ENCODE measurements around the gene SNED1.

The SNED1 gene

DNA sequence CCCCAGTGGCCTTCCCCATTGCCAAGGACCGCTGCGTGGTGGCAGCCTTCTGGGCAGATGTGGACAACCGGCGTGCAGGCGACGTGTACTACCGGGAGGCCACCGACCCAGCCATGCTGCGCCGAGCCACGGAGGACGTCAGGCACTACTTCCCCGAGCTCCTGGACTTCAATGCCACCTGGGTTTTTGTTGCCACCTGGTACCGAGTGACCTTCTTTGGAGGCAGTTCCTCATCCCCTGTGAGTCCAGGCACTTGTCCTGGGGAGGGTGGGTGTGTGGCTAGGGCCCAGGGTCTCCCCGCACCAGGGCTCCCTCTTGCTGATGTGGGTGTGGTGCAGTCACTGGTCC lies 31.9 kb downstream of the SNED1 start:
- Histone ChIP-seq H3K9me3 (ENCODE audit: insufficient read depth, low read length, severe bottlenecking) (peaks cover 10% of the 10 kb centered on the region), H3K4me2 (ENCODE audit: insufficient read depth, low read length) (no peak overlapping the region), H3K27ac (ENCODE audit: low read length) (no peak overlapping the region), H3K79me2 (ENCODE audit: insufficient read depth, low read length) (no peaks in the 10 kb centered on the region), H3K4me3 (ENCODE audit: low read depth in 1 of 2, low read length in 2 of 2) (no peak overlapping the region), H3K27me3 (ENCODE audit: insufficient read depth, low read length, poor library complexity) (no peaks in the 10 kb centered on the region), H2AFZ (ENCODE audit: low read depth, low read length) (no peak overlapping the region), H3K36me3 (ENCODE audit: insufficient read depth, low read length) (no peaks in the 10 kb centered on the region), H4K20me1 (ENCODE audit: insufficient read depth, low read length) (no peaks in the 10 kb centered on the region), H3K9ac (ENCODE audit: low read depth, low read length) (no peak overlapping the region), H3K4me1 (ENCODE audit: insufficient read depth, low read length) (no peaks in the 10 kb centered on the region)
- DNase-seq (no peak), ATAC-seq (ENCODE audit: insufficient read depth, low read depth) (no peak)
- no peak for TF ChIP-seq CTCF (IDR thresholded peaks at IDR 0.05; ENCODE audit: borderline replicate concordance, extremely low read depth, low read length, poor library complexity, severe bottlenecking)
- no peak for TF ChIP-seq EZH2 (IDR thresholded peaks at IDR 0.05; ENCODE audit: borderline replicate concordance, low read depth, low read length, severe bottlenecking)

GRCh38 chr2:241030883-241031282 lies 32.5 kb downstream of the SNED1 start:
- no peak overlapping the region for H2AFZ ChIP-seq (ENCODE audit: low read depth, low read length)
- no peaks in the 10 kb centered on the region for H4K20me1 ChIP-seq (ENCODE audit: insufficient read depth, low read length)
- H3K4me2 ChIP-seq (ENCODE audit: insufficient read depth, low read length), result no peak overlapping the region
- no peaks in the 10 kb centered on the region for H3K27me3 ChIP-seq (ENCODE audit: insufficient read depth, low read length, poor library complexity)
- H3K27ac ChIP-seq (ENCODE audit: low read length), result no peak overlapping the region
- DNase-seq (no peak), ATAC-seq (ENCODE audit: insufficient read depth, low read depth) (no peak)
- H3K4me3 ChIP-seq (ENCODE audit: low read depth in 1 of 2, low read length in 2 of 2), result no peak overlapping the region
- H3K79me2 ChIP-seq (ENCODE audit: insufficient read depth, low read length), result no peaks in the 10 kb centered on the region
- H3K9me3 ChIP-seq (ENCODE audit: insufficient read depth, low read length, severe bottlenecking), result peaks cover 5% of the 10 kb centered on the region
- no peak overlapping the region for H3K9ac ChIP-seq (ENCODE audit: low read depth, low read length)
- no peaks in the 10 kb centered on the region for H3K4me1 ChIP-seq (ENCODE audit: insufficient read depth, low read length)
- H3K36me3 ChIP-seq (ENCODE audit: insufficient read depth, low read length), result no peaks in the 10 kb centered on the region
- TF ChIP-seq CTCF (IDR thresholded peaks at IDR 0.05; ENCODE audit: borderline replicate concordance, extremely low read depth, low read length, poor library complexity, severe bottlenecking), result no peak
- no peak for TF ChIP-seq EZH2 (IDR thresholded peaks at IDR 0.05; ENCODE audit: borderline replicate concordance, low read depth, low read length, severe bottlenecking)

- Histone ChIP-seq H3K27ac (ENCODE audit: low read length) (no peak overlapping the region), H3K9me3 (ENCODE audit: insufficient read depth, low read length, severe bottlenecking) (no peaks in the 10 kb centered on the region), H3K4me1 (ENCODE audit: insufficient read depth, low read length) (no peaks in the 10 kb centered on the region), H4K20me1 (ENCODE audit: insufficient read depth, low read length) (no peaks in the 10 kb centered on the region), H3K4me2 (ENCODE audit: insufficient read depth, low read length) (no peak overlapping the region), H3K9ac (ENCODE audit: low read depth, low read length) (no peak overlapping the region), H3K4me3 (ENCODE audit: low read depth in 1 of 2, low read length in 2 of 2) (no peak overlapping the region), H2AFZ (ENCODE audit: low read depth, low read length) (no peak overlapping the region), H3K36me3 (ENCODE audit: insufficient read depth, low read length) (no peaks in the 10 kb centered on the region), H3K79me2 (ENCODE audit: insufficient read depth, low read length) (no peaks in the 10 kb centered on the region), H3K27me3 (ENCODE audit: insufficient read depth, low read length, poor library complexity) (no peaks in the 10 kb centered on the region)
- no peak for TF ChIP-seq EZH2 (IDR thresholded peaks at IDR 0.05; ENCODE audit: borderline replicate concordance, low read depth, low read length, severe bottlenecking)
- TF ChIP-seq CTCF (IDR thresholded peaks at IDR 0.05; ENCODE audit: borderline replicate concordance, extremely low read depth, low read length, poor library complexity, severe bottlenecking), result no peak
- DNase-seq (no peak), ATAC-seq (ENCODE audit: insufficient read depth, low read depth) (no peak)
Measured at GRCh38 chr2:241031436-241032165, 33.2 kb downstream of the SNED1 start.
